CD14-positive monocyte (primary cell): ENCODE measurements around the gene SLIT3. TPM values are rescaled to one million over a fixed set of nuclear protein-coding genes. Genes with fewer than 3 reads are reported as not detected.

Experiments
- DNase-seq, 3 donors: peaks; one replicate each; pipeline ENCODE4 v3.0.0-alpha.2; 2011 to 2022
- H2AFZ ChIP-seq: 2 replicates; pipeline ENCODE4 v1.6.0; 2012; ENCODE audit warnings: mild to moderate bottlenecking, low read depth, low read length, inconsistent platforms; ENCODE audit not compliant: insufficient read depth, poor library complexity, severe bottlenecking
- H3K27ac ChIP-seq, 2 donors: 1 replicate in 1 of 2; 2 replicates in 1 of 2; pipeline ENCODE4 v1.5.1; 2012 to 2013; ENCODE audit warnings: low read length in 2 of 2, control low read depth in 1 of 2, inconsistent platforms in 1 of 2, low read depth in 1 of 2, mild to moderate bottlenecking in 1 of 2
- H3K27me3 ChIP-seq, 2 donors: one replicate each; pipeline versions ENCODE4 v1.6.0 to v1.6.1; 2011 to 2013; ENCODE audit warnings: low read length in 2 of 2; ENCODE audit not compliant: control insufficient read depth in 2 of 2, insufficient read depth in 2 of 2
- H3K36me3 ChIP-seq, 2 donors: replicated peaks in 1 of 2; 1 replicate in 1 of 2; 2 replicates in 1 of 2; pipeline versions ENCODE4 v1.5.1 to v1.6.1; 2012 to 2013; ENCODE audit warnings: low read length in 2 of 2, control low read depth in 1 of 2, inconsistent platforms in 1 of 2, mild to moderate bottlenecking in 1 of 2; ENCODE audit not compliant: insufficient read depth in 2 of 2, control insufficient read depth in 1 of 2
- H3K4me1 ChIP-seq, 2 donors: 1 replicate in 1 of 2; 2 replicates in 1 of 2; pipeline versions ENCODE4 v1.5.1 to v1.6.1; 2012 to 2013; ENCODE audit warnings: low read length in 2 of 2, control low read depth in 1 of 2, inconsistent platforms in 1 of 2, mild to moderate bottlenecking in 1 of 2, moderate library complexity in 1 of 2; ENCODE audit not compliant: insufficient read depth in 2 of 2, control insufficient read depth in 1 of 2
- H3K4me2 ChIP-seq: replicated peaks from 2 replicates; pipeline ENCODE3; 2012; ENCODE audit warnings: low read length, moderate library complexity, mild to moderate bottlenecking; ENCODE audit not compliant: poor library complexity, severe bottlenecking; ENCODE audit errors: extremely low read depth
- H3K4me3 ChIP-seq, 3 experiments: fragments of 200-600 bp in 1 of 3; sonication (generic) in 1 of 3; replicated peaks in 1 of 3; 1 replicate in 2 of 3; 2 replicates in 1 of 3; pipeline ENCODE4 v1.5.1; 2011 to 2013; ENCODE audit warnings: low read length in 3 of 3, mild to moderate bottlenecking in 3 of 3, control low read depth in 2 of 3, low read depth in 2 of 3, inconsistent platforms in 1 of 3, moderate library complexity in 1 of 3
- H3K79me2 ChIP-seq: 2 replicates; pipeline ENCODE4 v1.6.0; 2012; ENCODE audit warnings: mild to moderate bottlenecking, control low read depth, inconsistent platforms, low read length, moderate library complexity; ENCODE audit not compliant: insufficient read depth
- H3K9ac ChIP-seq: 2 replicates; pipeline ENCODE4 v1.6.0; 2017; ENCODE audit warnings: low read length, mild to moderate bottlenecking; ENCODE audit not compliant: insufficient read depth, poor library complexity, severe bottlenecking
- H3K9me3 ChIP-seq, 2 donors: replicated peaks in 1 of 2; 1 replicate in 1 of 2; 2 replicates in 1 of 2; pipeline versions ENCODE4 v1.5.1 to v1.6.1; 2012 to 2013; ENCODE audit warnings: low read length in 2 of 2, control low read depth in 1 of 2; ENCODE audit not compliant: control insufficient read depth in 1 of 2, insufficient read depth in 1 of 2
- H4K20me1 ChIP-seq: 2 replicates; pipeline ENCODE4 v1.6.0; 2012; ENCODE audit warnings: mild to moderate bottlenecking, low read length, control low read depth, moderate library complexity; ENCODE audit not compliant: insufficient read depth
- H3K27ac Mint-ChIP-seq, 7 donors: one replicate each; pipeline ENCODE4 v1.8.0; 2020; ENCODE audit warnings: mild to moderate bottlenecking in 7 of 7, mixed read lengths in 7 of 7, moderate library complexity in 6 of 7, inconsistent platforms in 2 of 7
- H3K27me3 Mint-ChIP-seq, 3 donors: one replicate each; pipeline ENCODE4 v1.8.0; 2021 to 2022; ENCODE audit warnings: low read depth in 3 of 3, mild to moderate bottlenecking in 3 of 3, mixed read lengths in 3 of 3, moderate library complexity in 3 of 3, inconsistent platforms in 1 of 3
- H3K36me3 Mint-ChIP-seq, 2 donors: one replicate each; pipeline ENCODE4 v1.8.0; 2020; ENCODE audit warnings: mixed read lengths in 2 of 2, inconsistent platforms in 1 of 2, mild to moderate bottlenecking in 1 of 2
- H3K4me1 Mint-ChIP-seq: one replicate; pipeline ENCODE4 v1.8.0; 2020; ENCODE audit warnings: mild to moderate bottlenecking, mixed read lengths
- H3K4me3 Mint-ChIP-seq, 2 donors: one replicate each; pipeline ENCODE4 v1.8.0; 2020; ENCODE audit warnings: mild to moderate bottlenecking in 2 of 2, mixed read lengths in 2 of 2, moderate library complexity in 1 of 2
- H3K9me3 Mint-ChIP-seq, 7 donors: one replicate each; pipeline ENCODE4 v1.8.0; 2020 to 2022; ENCODE audit warnings: mixed read lengths in 7 of 7, mild to moderate bottlenecking in 6 of 7, moderate library complexity in 6 of 7, inconsistent platforms in 2 of 7
- WGBS: methylation state at CpG from one replicate; pipeline ENCODE4 v1.1.5; 2013; ENCODE audit warnings: missing lambda C conversion rate; ENCODE audit not compliant: insufficient coverage; 5-methylcytosine and 5-hydroxymethylcytosine counted together
- intact Hi-C, 2 donors: fragments of 100-400 bp; cut with micrococcal nuclease; formaldehyde crosslinking; loops; one replicate each; pipeline versions ENCODE4 v1.15.0 to v1.15.1; 2023
- polyA plus RNA-seq, 3 donors: library from polyadenylated mRNA; depleted of rRNA in 1 of 3; unstranded in 2 of 3; stranded (reverse) in 1 of 3; fragments of 300-500 nt in 2 of 3; fragments of >200 nt in 1 of 3; fragmentation: Illumina TruSeq in 2 of 3; gene quantifications; 1 replicate in 2 of 3; 2 replicates in 1 of 3; pipeline ENCODE4 v1.2.3, GENCODE V29; 2012 to 2021
- TF ChIP-seq, protein P1 (sequence below): fragments of 200-600 bp; IDR thresholded peaks from one replicate; pipeline ENCODE4 v1.8.0; 2022; ENCODE audit warnings: antibody characterized with exemption, mild to moderate bottlenecking

The SLIT3 gene
- polyA plus RNA-seq, 3 donors: not detected

DNA sequence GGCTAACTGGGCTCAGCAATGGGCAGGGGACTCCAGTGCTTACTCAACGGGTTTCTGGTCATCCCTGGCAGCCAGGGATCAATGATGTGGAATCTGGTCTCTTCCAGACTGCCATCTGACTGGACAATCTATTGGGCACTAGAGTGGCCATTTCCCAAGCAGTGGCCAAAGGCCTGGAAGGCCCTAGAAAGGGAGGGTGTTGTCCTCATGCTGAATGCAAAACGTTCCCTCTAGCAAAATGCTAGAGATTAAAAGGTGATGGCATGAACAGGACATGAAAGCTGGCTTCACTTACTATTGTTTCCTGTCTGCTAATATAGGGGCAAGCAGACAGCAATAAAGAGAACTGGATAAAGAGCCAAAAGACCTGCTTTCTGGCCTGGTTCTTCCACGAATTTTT lies 467.6 kb downstream of the SLIT3 start:
- TF ChIP-seq, protein P1, sequence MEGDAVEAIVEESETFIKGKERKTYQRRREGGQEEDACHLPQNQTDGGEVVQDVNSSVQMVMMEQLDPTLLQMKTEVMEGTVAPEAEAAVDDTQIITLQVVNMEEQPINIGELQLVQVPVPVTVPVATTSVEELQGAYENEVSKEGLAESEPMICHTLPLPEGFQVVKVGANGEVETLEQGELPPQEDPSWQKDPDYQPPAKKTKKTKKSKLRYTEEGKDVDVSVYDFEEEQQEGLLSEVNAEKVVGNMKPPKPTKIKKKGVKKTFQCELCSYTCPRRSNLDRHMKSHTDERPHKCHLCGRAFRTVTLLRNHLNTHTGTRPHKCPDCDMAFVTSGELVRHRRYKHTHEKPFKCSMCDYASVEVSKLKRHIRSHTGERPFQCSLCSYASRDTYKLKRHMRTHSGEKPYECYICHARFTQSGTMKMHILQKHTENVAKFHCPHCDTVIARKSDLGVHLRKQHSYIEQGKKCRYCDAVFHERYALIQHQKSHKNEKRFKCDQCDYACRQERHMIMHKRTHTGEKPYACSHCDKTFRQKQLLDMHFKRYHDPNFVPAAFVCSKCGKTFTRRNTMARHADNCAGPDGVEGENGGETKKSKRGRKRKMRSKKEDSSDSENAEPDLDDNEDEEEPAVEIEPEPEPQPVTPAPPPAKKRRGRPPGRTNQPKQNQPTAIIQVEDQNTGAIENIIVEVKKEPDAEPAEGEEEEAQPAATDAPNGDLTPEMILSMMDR: no peak
- H3K27me3 Mint-ChIP-seq: peaks cover 0 to 6% (median 3%) of the 10 kb centered on the region in 3 donors
- no peaks in the 10 kb centered on the region for H4K20me1 ChIP-seq
- H3K27me3 ChIP-seq: no peaks in the 10 kb centered on the region
- no peak overlapping the region for H3K27ac Mint-ChIP-seq
- peaks cover 0 to 2% (median 0%) of the 10 kb centered on the region in 7 donors for H3K9me3 Mint-ChIP-seq
- intact Hi-C loops: no loop called here
- no peaks in the 10 kb centered on the region for H3K36me3 Mint-ChIP-seq
- no peaks in the 10 kb centered on the region for H3K4me1 Mint-ChIP-seq
- H3K27ac ChIP-seq: no peak overlapping the region
- no peaks in the 10 kb centered on the region for H3K79me2 ChIP-seq
- H2AFZ ChIP-seq: no peak overlapping the region
- no peak overlapping the region for H3K4me2 ChIP-seq
- no peak for DNase-seq
- no peak overlapping the region for H3K9ac ChIP-seq
- H3K4me3 ChIP-seq: no peak overlapping the region
- WGBS: 66% methylated on average over 3 of the region's 3 CpGs
- H3K4me3 Mint-ChIP-seq: no peak overlapping the region
- no peaks in the 10 kb centered on the region for H3K36me3 ChIP-seq
- H3K4me1 ChIP-seq: no peaks in the 10 kb centered on the region
- no peaks in the 10 kb centered on the region for H3K9me3 ChIP-seq

DNA sequence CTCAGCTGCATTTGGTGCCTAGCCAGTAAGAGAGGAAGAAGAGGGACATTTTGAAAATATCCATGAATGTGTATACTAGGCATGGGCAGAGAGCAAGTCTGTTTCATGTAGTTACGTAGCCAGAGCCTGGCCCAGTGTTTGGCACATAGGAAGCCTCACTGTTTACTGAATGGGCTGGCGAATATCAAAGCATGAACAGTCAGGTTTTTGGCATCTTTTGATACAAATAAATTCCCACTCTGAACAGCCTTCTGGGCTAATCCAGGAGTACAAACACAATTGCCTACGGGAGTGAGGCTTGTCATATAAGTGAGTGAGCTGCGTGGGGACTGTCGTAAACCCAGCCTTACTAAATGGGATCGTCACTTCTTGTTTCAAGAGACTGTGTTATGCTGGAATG lies 468.6 kb downstream of the SLIT3 start:
- no peak overlapping the region for H3K27ac ChIP-seq
- H2AFZ ChIP-seq: no peak overlapping the region
- WGBS: 83% methylated on average over 1 of the region's 6 CpGs
- intact Hi-C loops: no loop called here
- no peaks in the 10 kb centered on the region for H3K27me3 ChIP-seq
- Mint-ChIP-seq H3K4me1 (no peaks in the 10 kb centered on the region), H3K27me3 (peaks cover 0 to 6% (median 1%) of the 10 kb centered on the region in 3 donors), H3K27ac (no peak overlapping the region), H3K36me3 (no peaks in the 10 kb centered on the region), H3K4me3 (no peak overlapping the region), H3K9me3 (peaks cover 0 to 4% (median 0%) of the 10 kb centered on the region in 7 donors)
- TF ChIP-seq, protein P1: no peak
- no peaks in the 10 kb centered on the region for H3K79me2 ChIP-seq
- H3K9me3 ChIP-seq: no peaks in the 10 kb centered on the region
- no peaks in the 10 kb centered on the region for H3K4me1 ChIP-seq
- no peak for DNase-seq
- H3K9ac ChIP-seq: no peak overlapping the region
- H3K4me3 ChIP-seq: no peak overlapping the region
- H3K4me2 ChIP-seq: no peak overlapping the region
- no peaks in the 10 kb centered on the region for H3K36me3 ChIP-seq
- no peaks in the 10 kb centered on the region for H4K20me1 ChIP-seq
